Measurements from ENCODE around the gene DDX42.
"Not testable (repeated sequence)": the region's sequence is repeated elsewhere in the genome, so short reads cannot be mapped to it uniquely, and the experiment has no call there.

DDX42 gene

DNA sequence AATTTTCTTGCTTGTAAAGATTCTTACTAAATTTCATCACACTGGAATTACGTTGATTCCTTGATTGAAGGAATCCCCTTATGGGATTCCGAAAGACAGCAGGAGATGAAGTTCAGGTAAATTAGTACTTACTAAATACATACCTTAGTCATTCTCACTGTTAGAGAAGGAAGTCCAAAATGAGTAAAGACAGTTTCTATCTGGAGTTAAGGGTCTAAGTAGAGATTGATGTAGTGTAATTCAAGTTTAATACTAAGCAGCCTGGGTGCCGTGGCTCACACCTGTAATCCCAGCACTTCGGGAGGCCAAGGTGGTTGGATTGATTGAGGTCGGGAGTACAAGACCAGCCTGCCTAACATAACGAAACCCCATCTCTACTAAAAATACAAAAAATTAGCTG is 9.6 kb downstream of the DDX42 start:
- DNase-seq: no peak

DNA sequence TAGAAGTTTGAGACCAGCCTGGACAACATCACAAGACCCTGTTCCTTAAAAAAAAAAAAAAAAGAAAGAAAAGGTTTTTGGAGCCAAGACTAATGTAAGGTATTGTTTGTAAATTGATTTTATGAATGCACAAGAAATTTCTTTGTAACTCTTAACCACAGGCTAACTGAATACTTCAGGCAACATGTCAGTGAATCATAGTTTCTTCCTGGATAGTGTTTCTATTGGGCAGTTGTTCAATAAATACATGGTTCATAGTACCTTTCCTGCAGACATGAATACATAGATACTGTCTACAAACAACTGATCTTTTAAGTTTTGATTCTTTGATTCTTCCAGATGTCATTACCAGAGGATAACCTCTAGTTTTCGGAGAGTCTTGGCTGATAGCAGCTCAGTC is 11.6 kb downstream of the DDX42 start:
- DNase-seq: no peak

DNA sequence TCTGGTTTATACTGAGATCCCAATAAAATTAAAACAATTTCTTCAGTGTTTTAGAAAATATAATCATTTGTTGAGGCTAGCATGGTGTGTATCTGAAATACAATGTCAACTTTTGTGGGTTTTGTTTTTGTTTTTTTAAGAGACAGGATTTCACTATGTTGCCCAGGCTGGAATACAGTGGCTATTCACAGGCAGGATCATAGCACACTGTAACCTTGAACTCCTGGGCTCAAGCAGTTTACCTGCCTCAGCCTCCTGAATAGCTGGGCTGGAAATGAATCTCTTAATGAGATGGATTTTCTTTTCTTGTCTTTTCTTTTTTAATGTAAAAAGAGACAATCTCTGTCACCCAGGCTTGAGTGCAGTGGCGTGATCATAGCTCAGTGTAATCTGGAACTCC is 12.1 kb downstream of the DDX42 start:
- no peak for DNase-seq

- DNase-seq: no peak
These were observed 13.2 kb downstream of the DDX42 start for GRCh38 chr17:63786971-63787711.

- no peak for DNase-seq
These were observed 16.1 kb downstream of the DDX42 start for GRCh38 chr17:63790057-63790456.

- DNase-seq: no peak
These were observed 18.2 kb downstream of the DDX42 start for GRCh38 chr17:63792055-63792729.

GRCh38 chr17:63796375-63796774 is 22.4 kb downstream of the DDX42 start:
- not testable (repeated sequence) for DNase-seq

DNA sequence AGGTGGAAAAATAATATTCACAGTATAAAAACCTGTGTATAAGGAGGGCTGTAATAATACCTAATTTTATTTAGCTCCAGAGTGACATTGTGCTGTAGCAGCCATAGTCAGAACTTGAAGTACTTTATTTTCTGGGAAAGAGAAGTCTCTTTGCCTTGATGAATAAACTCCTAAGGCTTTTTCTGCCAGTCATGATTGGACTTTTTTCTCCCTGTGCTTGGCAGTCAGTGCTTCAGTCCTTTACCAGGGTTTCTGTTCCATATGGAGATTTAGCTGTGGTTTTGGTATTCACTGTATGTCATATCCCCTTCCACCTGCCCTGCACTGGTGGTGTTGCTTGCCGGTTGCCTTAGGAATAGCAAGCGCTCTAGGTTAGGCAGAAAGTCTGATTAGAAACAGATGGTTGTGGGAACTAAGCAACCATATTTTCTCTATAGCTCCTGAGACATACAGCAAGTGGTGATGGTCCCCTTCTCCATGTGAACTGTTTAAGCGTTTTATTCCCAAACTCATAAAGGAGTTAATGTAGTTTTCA is 24.7 kb downstream of the DDX42 start:
- DNase-seq: no peak

DNA sequence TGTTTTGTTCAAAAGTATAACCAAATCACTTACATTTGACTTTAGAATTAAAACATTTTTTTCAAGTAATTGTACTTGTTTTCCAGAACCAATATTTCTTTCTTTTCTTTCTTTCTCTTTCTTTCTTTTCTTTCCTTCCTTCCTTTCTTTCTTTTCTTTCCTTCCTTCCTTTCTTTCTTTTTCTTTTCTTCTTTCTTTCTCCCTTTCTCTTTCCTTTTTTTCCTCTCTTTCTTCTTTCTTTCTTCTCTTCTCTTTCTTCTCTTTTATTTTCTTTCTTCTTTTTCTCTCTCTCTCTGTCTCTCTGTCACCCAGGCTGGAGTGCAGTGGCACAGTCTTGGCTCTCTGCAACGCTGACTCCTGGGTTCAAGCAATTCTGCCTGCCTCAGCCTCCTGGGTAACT is 26.8 kb downstream of the DDX42 start:
- DNase-seq: no peak

DNA sequence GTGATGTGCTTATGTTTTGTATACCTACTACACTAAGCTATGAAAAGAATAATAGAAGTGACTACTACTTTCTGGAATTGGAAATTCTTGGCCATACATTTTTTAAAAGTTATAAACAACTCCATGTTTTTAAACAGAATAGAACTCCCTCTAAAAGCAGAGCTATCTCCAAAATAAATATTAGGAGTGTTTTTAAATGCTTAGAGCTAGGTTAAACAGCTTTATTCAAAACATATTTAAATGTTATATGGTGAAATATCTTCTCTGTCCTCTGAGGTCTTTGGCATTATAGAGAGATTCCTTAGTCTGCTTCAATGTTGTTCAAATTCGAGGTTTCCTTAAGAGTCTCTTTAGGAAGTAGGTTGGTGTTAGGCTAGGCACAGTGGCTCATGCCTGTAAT is 30.4 kb downstream of the DDX42 start:
- no peak for DNase-seq

GRCh38 chr17:63805591-63805990 is 31.6 kb downstream of the DDX42 start:
- no peak for DNase-seq

DNA sequence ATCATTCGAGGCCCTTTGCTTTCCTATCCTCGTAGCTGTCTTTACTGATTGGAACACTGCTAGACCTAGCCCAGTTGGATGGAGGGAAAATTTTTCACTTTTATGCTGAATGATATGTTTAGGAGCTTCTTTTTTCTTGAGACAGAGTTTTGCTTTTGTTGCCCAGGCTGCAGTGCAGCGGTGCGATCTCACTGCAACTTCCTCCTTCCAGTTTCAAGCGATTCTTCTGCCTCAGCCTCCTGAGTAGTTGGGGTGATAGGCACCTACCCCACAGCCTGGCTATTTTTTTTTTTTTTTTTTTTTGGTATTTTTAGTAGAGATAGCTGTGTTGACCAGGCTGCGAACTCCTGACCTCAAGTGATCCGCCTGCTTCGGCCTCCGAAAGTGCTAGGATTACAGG is 36.0 kb downstream of the DDX42 start:
- DNase-seq: no peak

DNA sequence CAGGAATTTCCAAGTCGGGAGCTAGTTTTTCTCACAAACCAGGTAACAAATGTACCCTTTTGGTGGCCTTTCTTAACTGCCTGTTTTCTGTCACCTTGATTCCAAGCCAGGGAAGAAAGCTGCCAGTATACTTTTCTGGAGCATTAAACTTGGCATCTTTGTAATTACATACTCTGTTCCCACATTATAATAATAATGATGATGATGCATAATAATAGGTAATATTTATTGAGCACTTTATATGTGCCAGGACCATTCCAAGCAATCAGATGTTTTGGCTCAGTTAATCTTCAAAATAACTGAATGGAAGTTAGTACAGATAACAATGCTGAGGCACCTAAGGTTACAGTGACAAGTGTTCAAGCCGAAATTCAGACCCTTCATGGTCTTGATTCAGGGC is 42.2 kb downstream of the DDX42 start:
- DNase-seq: no peak

- DNase-seq: no peak
These were observed 42.7 kb downstream of the DDX42 start for GRCh38 chr17:63816669-63817068.

DNA sequence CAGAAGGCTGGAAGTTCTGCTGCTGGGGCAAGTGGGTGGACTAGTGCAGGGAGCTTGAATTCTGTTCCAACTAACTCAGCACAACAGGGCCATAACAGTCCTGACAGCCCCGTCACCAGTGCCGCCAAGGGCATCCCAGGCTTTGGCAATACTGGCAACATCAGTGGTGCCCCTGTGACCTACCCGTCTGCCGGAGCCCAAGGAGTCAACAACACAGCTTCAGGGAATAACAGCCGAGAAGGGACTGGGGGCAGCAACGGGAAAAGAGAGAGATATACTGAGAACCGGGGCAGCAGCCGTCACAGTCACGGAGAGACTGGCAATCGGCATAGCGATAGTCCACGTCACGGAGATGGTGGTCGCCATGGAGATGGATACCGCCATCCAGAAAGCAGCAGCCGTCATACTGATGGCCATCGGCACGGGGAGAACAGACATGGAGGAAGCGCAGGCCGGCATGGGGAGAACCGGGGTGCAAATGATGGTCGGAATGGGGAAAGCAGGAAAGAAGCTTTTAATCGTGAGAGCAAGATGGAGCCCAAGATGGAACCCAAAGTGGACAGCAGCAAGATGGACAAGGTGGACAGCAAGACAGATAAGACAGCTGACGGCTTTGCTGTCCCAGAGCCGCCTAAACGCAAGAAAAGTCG is 43.9 kb downstream of the DDX42 start:
- no peak for DNase-seq

DNA sequence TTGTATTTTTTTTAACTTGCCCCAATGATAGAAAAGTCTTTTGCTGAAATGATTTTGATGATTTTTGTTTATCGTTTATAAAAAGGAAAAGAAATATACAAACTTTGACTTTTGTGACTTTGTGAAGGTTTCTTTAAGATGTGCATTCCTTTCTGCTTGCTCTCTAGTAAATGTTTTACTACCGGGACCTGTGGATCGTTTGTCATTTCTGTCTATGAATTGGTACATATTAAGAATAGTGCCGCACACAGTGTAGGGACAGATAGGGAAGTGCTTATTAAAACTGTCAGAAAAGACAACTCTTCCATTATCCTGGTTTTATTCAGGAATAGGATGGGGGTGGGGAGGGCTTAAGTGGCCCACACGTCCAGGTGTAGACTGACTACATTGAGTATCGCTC is 45.2 kb downstream of the DDX42 start:
- DNase-seq: no peak

DNA sequence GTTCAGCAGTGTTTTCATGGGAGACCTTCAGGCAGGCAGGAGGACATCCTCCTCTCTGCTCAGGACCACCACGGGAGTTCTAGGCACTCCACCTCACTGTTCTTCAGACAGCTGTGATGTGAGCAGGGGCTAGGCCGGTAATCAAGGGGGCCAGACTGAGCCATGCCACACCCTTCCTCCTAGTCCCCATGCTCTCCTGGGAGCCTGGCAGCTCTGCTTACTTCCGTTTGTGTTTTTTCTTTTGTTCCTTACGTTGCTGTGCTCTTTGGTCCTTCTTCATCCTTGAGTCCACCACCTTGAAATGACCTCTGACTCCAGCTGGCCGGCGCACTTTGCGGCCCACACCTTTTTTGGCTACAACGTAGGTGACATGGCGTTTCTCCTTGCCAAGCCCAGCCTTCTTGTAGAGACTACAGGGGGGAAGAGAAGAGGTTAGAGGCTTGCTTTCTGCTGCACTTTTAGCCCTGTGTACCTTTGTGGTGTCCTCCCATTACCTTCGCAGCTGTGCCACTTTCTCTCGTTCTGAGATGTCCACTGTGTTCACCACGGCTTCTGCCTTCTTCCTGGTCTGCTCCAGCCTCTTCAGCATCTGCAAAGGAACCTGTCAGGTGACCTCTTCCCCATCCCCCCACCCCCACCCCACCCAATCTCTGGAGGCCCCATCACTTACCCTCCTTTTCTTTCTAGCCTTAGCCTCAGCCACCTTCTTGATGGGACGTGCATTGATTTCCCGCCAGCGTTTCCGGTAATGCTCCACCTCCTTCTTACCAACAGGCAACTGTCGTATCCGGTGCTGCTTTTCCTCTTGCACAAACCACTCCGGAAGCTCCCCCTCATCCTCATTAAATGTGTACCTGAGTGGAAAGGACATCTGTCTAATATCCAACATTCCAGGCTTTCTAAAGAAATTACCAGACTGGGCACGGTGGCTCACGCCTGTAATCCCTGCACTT is 45.9 kb downstream of the DDX42 start:
- no peak for DNase-seq

- no peak for DNase-seq
These were observed 47.1 kb downstream of the DDX42 start for GRCh38 chr17:63820963-63821561.

DNA sequence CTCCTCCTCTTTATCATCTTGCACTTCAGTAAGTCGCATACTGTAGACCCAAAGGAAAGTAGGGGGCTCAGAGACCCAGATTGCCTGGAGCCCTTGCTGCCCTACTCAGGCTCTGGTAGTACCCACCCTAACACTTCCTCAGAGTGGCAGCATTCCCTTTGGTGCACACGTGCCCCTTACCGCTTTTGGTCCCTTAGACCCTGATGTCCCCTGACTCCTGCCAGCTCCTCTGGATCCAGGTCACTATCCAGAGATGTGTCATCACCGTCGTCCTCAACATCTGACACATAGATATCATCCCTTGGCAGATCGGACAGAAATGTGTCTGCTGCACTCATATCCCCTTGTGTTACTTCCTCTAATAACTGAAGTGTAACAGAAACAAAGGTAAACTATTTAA is 47.8 kb downstream of the DDX42 start:
- DNase-seq: no peak

- DNase-seq: no peak
These were observed 48.6 kb downstream of the DDX42 start for GRCh38 chr17:63822537-63822936.

DNA sequence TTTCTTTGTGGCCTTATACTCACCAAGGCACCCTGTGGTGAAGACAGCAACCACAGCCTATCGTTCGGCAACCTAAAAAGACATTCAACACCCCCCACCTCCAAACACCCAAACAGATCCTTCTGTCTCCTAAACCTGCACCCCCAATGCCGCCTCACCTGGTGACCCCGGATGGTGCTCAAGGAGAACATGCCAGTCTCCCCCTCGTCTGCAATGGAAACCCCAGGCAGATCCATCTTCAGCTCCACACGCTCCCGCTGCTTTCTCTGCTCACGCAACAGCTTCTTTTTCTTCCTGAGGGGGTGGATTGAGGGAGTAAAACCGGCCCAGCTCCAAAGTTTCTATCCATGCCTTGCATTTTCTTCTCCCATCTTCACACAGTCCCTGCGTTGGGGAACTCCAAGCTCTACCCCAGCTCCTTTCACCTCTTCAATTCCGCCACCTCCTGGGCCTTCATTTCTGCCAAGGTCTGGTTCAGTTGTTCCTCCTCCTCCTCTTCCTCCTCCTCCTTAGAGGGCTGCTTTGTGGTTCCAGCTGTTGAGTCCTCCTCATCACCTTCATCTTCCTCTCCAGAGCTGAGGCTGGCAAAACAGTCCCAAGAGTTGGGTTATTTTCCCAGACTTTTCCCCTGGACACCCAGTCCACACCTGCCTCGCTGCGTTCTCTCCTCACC is 49.8 kb downstream of the DDX42 start:
- DNase-seq: no peak

DNA sequence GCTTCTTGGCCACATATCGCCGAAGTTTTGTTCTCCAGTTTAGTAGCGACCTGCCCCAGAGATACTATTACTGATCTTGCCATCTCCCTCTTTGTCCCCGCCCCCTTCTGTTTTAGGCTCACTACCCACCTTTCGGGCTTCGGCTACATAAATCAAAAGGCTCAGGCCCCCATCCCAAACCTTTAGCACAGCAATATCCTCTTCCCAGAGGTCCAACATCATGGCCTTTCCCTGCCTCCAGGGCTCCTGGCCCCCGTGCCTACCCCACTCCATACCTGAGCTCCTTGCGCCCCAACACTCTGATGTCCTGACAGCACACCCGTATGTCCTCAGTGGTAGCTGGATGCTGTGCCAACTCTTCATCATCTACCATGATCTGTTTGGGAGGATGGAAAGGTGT is 50.4 kb downstream of the DDX42 start:
- no peak for DNase-seq
